ENCODE measurements around the gene TH.

- no peak for TF ChIP-seq CTCF (IDR thresholded peaks at IDR 0.05)
- TF ChIP-seq POLR2A (IDR thresholded peaks at IDR 0.05), result no peak
- no peak for TF ChIP-seq POLR2AphosphoS5 (IDR thresholded peaks at IDR 0.05)
These were observed 37.3 kb downstream of the TH start for GRCh38 chr11:2134022-2135010.

Data from upper lobe of left lung (tissue), 4 donors.